GM12878 (cell line): Measurements from ENCODE around the gene PJA2. TPM values are rescaled to one million over a fixed set of nuclear protein-coding genes. Genes with fewer than 3 reads are reported as not detected.

Source experiments
- ATAC-seq: fragments of 200-7000 bp; cut with Tn5 transposase; 3 replicates; pipeline ENCODE4 v1.9.1; 2020; ENCODE audit warnings: mild to moderate bottlenecking, moderate library complexity
- BruUV-seq: library from RNA; stranded (reverse); fragments of 400-500 nt; replicated peaks from 2 replicates; lab custom pipeline; 2021; lab: Mats Ljungman, UMichigan
- CTCF ChIA-PET: fragments of 300-600 bp; sonication (Branson Sonifier 250); formaldehyde crosslinking; extraction: SDS; loops from one replicate; lab custom pipeline; 2021; ENCODE audit warnings: inconsistent platforms; lab: Yijun Ruan, JAX
- POLR2A ChIA-PET: fragments of 350-600 bp; formaldehyde crosslinking; extraction: SDS; loops from one replicate; lab custom pipeline; 2021; ENCODE audit warnings: inconsistent platforms; lab: Charles Lee
- RAD21 ChIA-PET: fragments of 300-600 bp; sonication (Branson Sonifier 250); formaldehyde crosslinking; loops from one replicate; lab custom pipeline; 2023; ENCODE audit warnings: antibody characterized with exemption; ENCODE audit not compliant: unreplicated experiment; lab: Charles Lee
- SMC1A ChIA-PET: fragments of 300-600 bp; sonication (Branson Sonifier 250); formaldehyde crosslinking; loops from one replicate; lab custom pipeline; 2023; ENCODE audit not compliant: unreplicated experiment, uncharacterized antibody; lab: Charles Lee
- DNase-seq: peaks from one replicate; pipeline ENCODE4 v3.0.0-alpha.2; 2011; ENCODE audit warnings: low read depth, low spot score
- FAIRE-seq: peaks from 3 replicates; lab custom pipeline; 2011; peaks lifted over from hg19 to GRCh38; lab: Jason Lieb, UNC
- H2AFZ ChIP-seq: 2 replicates; pipeline ENCODE4 v1.6.0; 2011; ENCODE audit warnings: low read depth, low read length, control low read depth; ENCODE audit not compliant: control insufficient read depth
- H3K27ac ChIP-seq: 2 replicates; pipeline ENCODE4 v1.5.1; 2011; ENCODE audit warnings: control low read depth; ENCODE audit not compliant: control insufficient read depth, insufficient read depth
- H3K27me3 ChIP-seq, 2 experiments: replicated peaks in 1 of 2; 2 replicates each; pipeline versions ENCODE4 v1.6.0 to v1.6.1; 2011; ENCODE audit warnings: low read length in 1 of 2; ENCODE audit not compliant: control insufficient read depth in 2 of 2, insufficient read depth in 2 of 2
- H3K36me3 ChIP-seq, 2 experiments: 2 replicates each; pipeline ENCODE4 v1.5.1; 2011; ENCODE audit warnings: low read length in 1 of 2; ENCODE audit not compliant: control insufficient read depth in 2 of 2, insufficient read depth in 2 of 2
- H3K4me1 ChIP-seq: 2 replicates; pipeline ENCODE4 v1.6.1; 2011; ENCODE audit warnings: mild to moderate bottlenecking, low read length, moderate library complexity, mixed read lengths; ENCODE audit not compliant: control insufficient read depth, insufficient read depth
- H3K4me2 ChIP-seq: 2 replicates; pipeline ENCODE4 v1.6.0; 2011; ENCODE audit warnings: control low read depth; ENCODE audit not compliant: control insufficient read depth, insufficient read depth
- H3K4me3 ChIP-seq: fragments of 200-600 bp; sonication (generic); 2 replicates; pipeline ENCODE4 v1.5.1; 2016
- H3K79me2 ChIP-seq: 2 replicates; pipeline ENCODE4 v1.6.0; 2011; ENCODE audit warnings: low read length; ENCODE audit not compliant: control insufficient read depth, insufficient read depth
- H3K9ac ChIP-seq: 2 replicates; pipeline ENCODE4 v1.8.0; 2011; ENCODE audit warnings: low read length, control low read depth, mixed read lengths; ENCODE audit not compliant: control insufficient read depth, insufficient read depth
- H3K9me3 ChIP-seq: replicated peaks from 3 replicates; pipeline ENCODE4 v1.5.1; 2011; ENCODE audit warnings: mild to moderate bottlenecking, low read length; ENCODE audit not compliant: control insufficient read depth, insufficient read depth
- H4K20me1 ChIP-seq: 2 replicates; pipeline ENCODE4 v1.6.0; 2011; ENCODE audit not compliant: control insufficient read depth, insufficient read depth
- ATF3 ChIP-seq: IDR thresholded peaks from 2 replicates; pipeline ENCODE4 v1.6.1; 2011; ENCODE audit warnings: low read depth, mild to moderate bottlenecking, low read length, moderate library complexity, borderline replicate concordance; ENCODE audit errors: extremely low read depth
- BHLHE40 ChIP-seq, 2 experiments: fragments of 450-650 bp in 1 of 2; IDR thresholded peaks; 2 replicates each; pipeline ENCODE4 v1.6.1; 2011 to 2017; ENCODE audit warnings: low read depth in 2 of 2, borderline replicate concordance in 1 of 2, improper control_type of control experiment in 1 of 2, low read length in 1 of 2, mild to moderate bottlenecking in 1 of 2
- EGR1 ChIP-seq, 2 experiments: IDR thresholded peaks; 1 replicate in 1 of 2; 2 replicates in 1 of 2; pipeline ENCODE4 v1.6.1; 2011 to 2012; ENCODE audit warnings: low read depth in 2 of 2, low read length in 2 of 2, borderline replicate concordance in 1 of 2, mild to moderate bottlenecking in 1 of 2, moderate library complexity in 1 of 2
- HDAC6 ChIP-seq: fragments of 200-600 bp; sonication (generic); IDR thresholded peaks from one replicate; pipeline ENCODE4 v1.8.0; 2017; ENCODE audit warnings: antibody characterized with exemption; ENCODE audit not compliant: unreplicated experiment
- NR2C2 ChIP-seq: IDR thresholded peaks from 2 replicates; pipeline ENCODE4 v1.6.1; 2011; ENCODE audit warnings: borderline replicate concordance, low read depth; ENCODE audit not compliant: control insufficient read depth, insufficient read length
- PML ChIP-seq: IDR thresholded peaks from 2 replicates; pipeline ENCODE4 v1.6.1; 2012; ENCODE audit warnings: low read length, inconsistent platforms
- POLR2AphosphoS2 ChIP-seq: IDR thresholded peaks from 2 replicates; pipeline ENCODE4 v1.6.1; 2011; ENCODE audit warnings: low read depth, mild to moderate bottlenecking, low read length, improper control_type of control experiment, moderate library complexity
- RUNX3 ChIP-seq: IDR thresholded peaks from 2 replicates; pipeline ENCODE4 v1.6.1; 2012; ENCODE audit warnings: low read length, inconsistent platforms
- TCF3 ChIP-seq: IDR thresholded peaks from 2 replicates; pipeline ENCODE4 v1.6.1; 2012; ENCODE audit warnings: low read depth, mild to moderate bottlenecking, low read length, borderline replicate concordance; ENCODE audit not compliant: insufficient read depth
- YBX1 ChIP-seq: fragments of 450-650 bp; IDR thresholded peaks from 2 replicates; pipeline ENCODE4 v1.6.1; 2016; ENCODE audit warnings: antibody characterized with exemption
- WGBS: methylation state at CpG from one replicate; pipeline ENCODE4 v1.1.6; 2016; ENCODE audit warnings: low lambda C conversion rate; ENCODE audit not compliant: insufficient replicate concordance, insufficient coverage; ENCODE audit errors: missing lambda C conversion rate; 5-methylcytosine and 5-hydroxymethylcytosine counted together
- in situ Hi-C: fragments of 300-500 bp; cut with MboI; formaldehyde crosslinking; loops from 9 replicates; pipeline ENCODE4 v1.14.3; 2018; ENCODE audit warnings: mixed read lengths
- intact Hi-C: fragments of 100-400 bp; cut with micrococcal nuclease; formaldehyde crosslinking; loops from one replicate; pipeline ENCODE4 v1.14.2; 2022; ENCODE audit not compliant: unreplicated experiment
- polyA plus RNA-seq, 11 experiments: library from polyadenylated mRNA; depleted of rRNA in 4 of 11; unstranded in 6 of 11; stranded (reverse) in 5 of 11; fragments of >200 nt; fragmentation: Nextera tagmentation in 4 of 11; fragmentation: Illumina TruSeq in 1 of 11; extraction: Ambion mirVana in 4 of 11; extraction: Trizol in 1 of 11; gene quantifications; 1 replicate in 1 of 11; 2 replicates in 10 of 11; pipeline versions ENCODE4 v1.2.1 to v1.2.3, GENCODE V29; 2011 to 2016; ENCODE audit warnings: inconsistent platforms in 2 of 11, missing spikeins in 2 of 11, low read depth in 1 of 11
- total RNA-seq, 4 experiments: library from RNA; depleted of rRNA in 3 of 4; stranded (reverse); fragments of >200 nt in 3 of 4; fragmentation: Illumina TruSeq in 1 of 4; extraction: Trizol in 1 of 4; gene quantifications; 2 replicates each; pipeline versions ENCODE4 v1.2.1 to v1.2.3, GENCODE V29; 2013 to 2021
- TF ChIP-seq, protein P1 (sequence below): fragments of 450-650 bp; formaldehyde crosslinking; IDR thresholded peaks from 2 replicates; pipeline ENCODE4 v1.4.0; 2020; ENCODE audit warnings: mild to moderate bottlenecking, moderate library complexity

PJA2 gene
- total and polyA plus RNA-seq, 10 of the 15 experiments (the other 5 are each of a cell fraction or from before 2014, with no cell fraction given) = 27.8 to 93.4 (median 47.8) TPM

- Histone ChIP-seq H2AFZ (no peak overlapping the region), H3K4me3 (no peak overlapping the region), H3K9me3 (no peaks in the 10 kb centered on the region), H3K79me2 (no peaks in the 10 kb centered on the region), H3K27ac (no peak overlapping the region), H3K9ac (no peak overlapping the region), H3K36me3 (no peaks in the 10 kb centered on the region), H4K20me1 (no peaks in the 10 kb centered on the region), H3K27me3 (peaks cover 0 to 2% of the 10 kb centered on the region in 2 experiments; a peak in 1 of 4 replicates), H3K4me2 (no peak overlapping the region), H3K4me1 (no peaks in the 10 kb centered on the region)
- no peak for DNase-seq
- intact Hi-C loops (no loop called here), in situ Hi-C loops (no loop called here)
- BruUV-seq = no TSS peak
- 55% methylated on average over 4 of the region's 4 CpGs for WGBS
- POLR2A ChIA-PET = interaction anchor here (0.6 kb wide), 1 partner anchor 8 kb away, joined by 3 read pairs; no protein-coding TSS in a partner anchor
- TF ChIP-seq, protein P1, sequence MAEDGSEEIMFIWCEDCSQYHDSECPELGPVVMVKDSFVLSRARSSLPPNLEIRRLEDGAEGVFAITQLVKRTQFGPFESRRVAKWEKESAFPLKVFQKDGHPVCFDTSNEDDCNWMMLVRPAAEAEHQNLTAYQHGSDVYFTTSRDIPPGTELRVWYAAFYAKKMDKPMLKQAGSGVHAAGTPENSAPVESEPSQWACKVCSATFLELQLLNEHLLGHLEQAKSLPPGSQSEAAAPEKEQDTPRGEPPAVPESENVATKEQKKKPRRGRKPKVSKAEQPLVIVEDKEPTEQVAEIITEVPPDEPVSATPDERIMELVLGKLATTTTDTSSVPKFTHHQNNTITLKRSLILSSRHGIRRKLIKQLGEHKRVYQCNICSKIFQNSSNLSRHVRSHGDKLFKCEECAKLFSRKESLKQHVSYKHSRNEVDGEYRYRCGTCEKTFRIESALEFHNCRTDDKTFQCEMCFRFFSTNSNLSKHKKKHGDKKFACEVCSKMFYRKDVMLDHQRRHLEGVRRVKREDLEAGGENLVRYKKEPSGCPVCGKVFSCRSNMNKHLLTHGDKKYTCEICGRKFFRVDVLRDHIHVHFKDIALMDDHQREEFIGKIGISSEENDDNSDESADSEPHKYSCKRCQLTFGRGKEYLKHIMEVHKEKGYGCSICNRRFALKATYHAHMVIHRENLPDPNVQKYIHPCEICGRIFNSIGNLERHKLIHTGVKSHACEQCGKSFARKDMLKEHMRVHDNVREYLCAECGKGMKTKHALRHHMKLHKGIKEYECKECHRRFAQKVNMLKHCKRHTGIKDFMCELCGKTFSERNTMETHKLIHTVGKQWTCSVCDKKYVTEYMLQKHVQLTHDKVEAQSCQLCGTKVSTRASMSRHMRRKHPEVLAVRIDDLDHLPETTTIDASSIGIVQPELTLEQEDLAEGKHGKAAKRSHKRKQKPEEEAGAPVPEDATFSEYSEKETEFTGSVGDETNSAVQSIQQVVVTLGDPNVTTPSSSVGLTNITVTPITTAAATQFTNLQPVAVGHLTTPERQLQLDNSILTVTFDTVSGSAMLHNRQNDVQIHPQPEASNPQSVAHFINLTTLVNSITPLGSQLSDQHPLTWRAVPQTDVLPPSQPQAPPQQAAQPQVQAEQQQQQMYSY (CRISPR knock-in tag) = no peak
- TF ChIP-seq RUNX3 (no peak), YBX1 (no peak), TCF3 (no peak), EGR1 (IDR thresholded peaks at IDR 0.05; ENCODE audit: borderline replicate concordance in 1 of 2, low read depth in 2 of 2, low read length in 2 of 2) (no peak), NR2C2 (no peak), POLR2AphosphoS2 (no peak), ATF3 (no peak), HDAC6 (no peak), PML (no peak), BHLHE40 (IDR thresholded peaks at IDR 0.05; ENCODE audit: borderline replicate concordance in 1 of 2, low read depth in 2 of 2, low read length in 1 of 2) (no peak)
- CTCF ChIA-PET = no interaction called here
- SMC1A ChIA-PET = interaction anchor here (0.7 to 1.8 kb wide), 2 partner anchors 20 to 58 kb away, joined by 3 to 4 read pairs; no protein-coding TSS in a partner anchor
- FAIRE-seq = no peak
- no peak for ATAC-seq
- RAD21 ChIA-PET = no interaction called here
These were observed 102.3 kb downstream of the PJA2 start for GRCh38 chr5:109307456-109307855.
